Fibroblast of the conjunctiva (primary cell): ENCODE results near the gene ITGA5.

Experiments used
- DNase-seq: peaks from one replicate; pipeline ENCODE4 v3.0.0-alpha.2; 2010; ENCODE audit warnings: low read depth

ITGA5 gene

DNA sequence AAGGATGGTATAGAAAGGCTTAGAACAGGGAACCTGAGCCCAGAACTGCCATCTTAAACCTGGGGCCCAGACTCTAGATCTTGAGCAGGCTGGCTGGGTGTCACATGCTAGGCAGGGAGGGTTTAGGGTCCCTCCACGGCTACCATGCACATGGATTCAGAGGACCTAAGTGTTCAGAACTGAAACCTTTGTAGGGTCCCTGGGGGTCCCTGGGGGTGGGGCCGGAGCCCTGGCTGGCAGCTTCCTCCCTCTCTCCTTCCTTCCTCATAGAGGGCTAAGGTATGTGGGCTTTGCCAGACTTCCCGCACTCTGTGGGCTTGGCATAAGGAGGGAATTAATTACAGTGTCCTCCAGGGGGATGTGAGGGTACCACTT is 29.9 kb downstream of the ITGA5 start:
- DNase-seq = no peak

DNA sequence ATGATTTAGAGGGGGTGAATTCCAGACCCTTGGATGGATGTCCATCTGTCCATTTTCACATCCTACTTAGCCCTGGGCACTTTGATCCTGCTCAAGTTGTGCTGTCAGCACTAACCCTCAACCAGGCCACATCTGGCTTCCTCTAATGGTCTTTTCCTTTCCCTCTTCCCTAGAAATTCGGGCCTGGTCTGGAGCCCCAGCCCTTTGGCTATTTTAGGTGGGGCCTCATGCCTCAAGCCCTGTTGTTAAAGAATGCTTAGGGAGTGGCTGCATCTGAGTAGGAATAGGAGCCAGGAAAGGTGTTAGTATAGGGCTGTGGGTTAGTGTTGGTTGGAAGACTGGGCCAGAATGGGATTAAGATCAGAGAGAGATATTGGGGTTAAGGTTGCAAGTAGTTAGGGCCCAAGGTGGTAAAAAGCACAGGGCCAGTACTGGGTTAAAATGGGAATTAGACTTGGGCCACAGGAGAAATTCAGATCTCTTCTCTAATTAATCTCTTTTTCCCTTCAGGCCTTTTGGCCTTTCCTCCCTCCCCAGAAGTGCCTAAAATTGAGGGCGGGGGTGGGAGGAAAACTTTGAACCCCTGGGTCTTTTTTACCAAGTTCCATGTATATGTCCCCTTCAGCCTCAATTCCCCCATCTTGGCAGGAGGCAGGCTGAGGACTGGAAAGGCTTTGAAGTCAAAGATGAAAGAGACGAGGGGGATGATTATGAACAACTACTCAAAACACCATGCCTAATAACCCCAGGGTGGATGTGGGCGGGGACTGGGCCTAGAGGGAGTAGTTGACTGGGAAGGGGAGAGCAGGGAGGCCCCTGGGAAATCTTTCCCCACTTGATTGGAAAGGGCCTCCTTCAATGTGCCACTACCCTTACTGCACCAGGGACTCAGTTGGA is 30.6 kb downstream of the ITGA5 start:
- no peak for DNase-seq

DNA sequence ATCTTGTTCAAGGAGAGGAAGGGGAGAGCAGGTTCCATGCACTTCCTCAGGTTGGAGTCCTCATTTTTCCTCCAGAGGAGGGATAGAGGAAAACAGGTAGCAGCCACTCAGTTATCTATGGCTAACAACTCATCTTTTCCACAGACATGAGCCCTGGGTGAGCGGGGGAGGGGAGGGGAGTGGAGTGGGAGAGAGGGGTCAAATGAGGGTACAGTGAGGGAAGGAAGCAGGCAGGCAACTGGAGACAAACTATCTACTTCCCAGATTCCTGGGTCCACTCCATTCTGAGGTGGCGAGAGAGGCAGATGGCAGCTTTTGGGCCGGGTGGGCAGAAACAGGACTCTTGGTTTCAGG is 32.0 kb downstream of the ITGA5 start:
- DNase-seq = no peak

DNA sequence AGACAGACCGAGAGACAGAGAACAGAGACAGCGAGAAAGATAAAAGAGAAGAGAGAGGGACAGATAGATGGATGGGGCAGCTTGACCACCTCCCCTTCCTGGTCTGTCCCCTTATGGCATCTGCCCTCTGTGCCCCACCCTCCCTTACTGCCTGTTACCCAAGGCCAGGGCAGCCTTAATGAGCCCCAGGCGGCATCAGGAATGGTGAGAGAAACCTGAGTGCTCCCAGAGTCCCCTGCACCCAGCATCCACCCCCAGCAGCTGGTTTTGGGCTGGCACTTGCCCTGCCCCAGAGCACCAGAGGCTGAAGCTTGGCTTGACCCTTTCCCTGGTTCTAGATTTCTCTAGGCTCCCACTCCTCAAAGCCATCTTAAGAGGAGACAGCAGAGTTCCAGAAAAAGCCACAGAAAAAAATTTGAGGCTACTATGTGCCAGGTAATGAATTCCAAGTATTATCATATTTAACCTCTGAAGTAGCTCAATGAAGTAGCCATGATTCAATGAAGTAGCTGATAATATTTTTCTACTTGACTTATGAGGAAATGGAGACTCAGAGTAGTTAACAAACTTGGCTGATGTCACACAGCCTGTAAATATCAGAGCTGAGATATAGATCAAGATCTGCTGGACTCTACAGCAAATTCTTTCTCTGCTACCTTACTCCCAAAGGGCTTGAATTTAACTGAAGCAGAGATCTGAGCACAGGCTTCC is 32.5 kb downstream of the ITGA5 start:
- DNase-seq = no peak

DNA sequence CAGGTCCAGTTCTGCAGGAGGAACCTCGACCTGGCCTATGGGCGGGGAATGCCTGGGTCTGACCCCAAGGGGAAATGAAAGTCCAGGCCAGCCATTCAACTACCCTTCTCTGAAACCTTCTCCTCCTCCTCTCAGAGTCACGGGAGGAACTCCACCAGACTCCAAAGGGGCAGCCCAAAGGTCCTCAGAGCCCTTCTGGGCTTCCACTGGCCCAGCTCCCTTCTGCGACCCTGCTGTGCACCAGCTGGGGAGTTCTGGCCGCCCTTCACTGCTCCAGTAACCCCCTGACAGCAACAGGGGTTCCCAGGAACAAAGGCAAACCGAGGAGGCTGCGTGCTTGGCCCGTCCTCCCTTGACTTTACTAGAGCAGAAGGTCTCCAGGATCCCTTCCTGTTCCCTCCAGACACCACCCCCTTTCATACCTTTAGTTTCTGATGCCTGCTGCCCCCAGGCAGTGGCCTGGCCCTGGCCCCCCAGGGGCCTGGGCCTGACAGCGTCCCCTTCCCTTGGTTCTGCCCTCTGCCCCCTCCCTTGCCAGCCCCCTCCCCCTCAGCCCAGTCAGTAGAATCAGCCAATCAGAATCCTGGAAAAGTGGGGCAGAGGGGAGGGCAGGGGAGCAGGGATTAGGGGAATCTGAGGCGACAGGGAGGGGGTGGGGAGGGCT is 33.7 kb downstream of the ITGA5 start:
- DNase-seq = no peak

DNA sequence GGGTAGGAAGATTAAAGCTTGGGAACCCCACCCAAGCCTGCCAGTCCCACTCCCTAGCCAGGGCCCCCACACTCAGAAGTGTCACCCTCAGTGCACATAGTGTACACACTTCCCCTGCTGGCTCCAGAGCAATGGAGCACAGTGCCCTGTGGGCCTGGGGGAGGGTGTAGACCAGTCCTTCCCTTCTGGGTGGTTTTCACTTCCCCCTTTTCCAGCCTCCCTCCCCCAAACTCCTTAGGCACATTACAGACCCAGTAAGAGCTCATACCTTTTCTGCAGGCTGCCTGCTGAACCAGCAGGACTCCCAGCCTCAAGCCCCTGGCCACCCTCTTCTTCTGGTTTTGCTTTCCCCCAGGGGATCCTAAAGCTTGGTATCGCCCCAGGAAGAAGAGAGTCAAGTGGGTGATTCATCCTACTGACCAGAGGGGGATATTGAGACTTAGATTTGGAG is 34.5 kb downstream of the ITGA5 start, which contains the start of gene ZNF385A:
ZNF385A (minus strand) TSS at position 143 of the 451 bp plus-strand sequence. CDS start 219 bp downstream, outside the sequence.
- DNase-seq = no peak

DNA sequence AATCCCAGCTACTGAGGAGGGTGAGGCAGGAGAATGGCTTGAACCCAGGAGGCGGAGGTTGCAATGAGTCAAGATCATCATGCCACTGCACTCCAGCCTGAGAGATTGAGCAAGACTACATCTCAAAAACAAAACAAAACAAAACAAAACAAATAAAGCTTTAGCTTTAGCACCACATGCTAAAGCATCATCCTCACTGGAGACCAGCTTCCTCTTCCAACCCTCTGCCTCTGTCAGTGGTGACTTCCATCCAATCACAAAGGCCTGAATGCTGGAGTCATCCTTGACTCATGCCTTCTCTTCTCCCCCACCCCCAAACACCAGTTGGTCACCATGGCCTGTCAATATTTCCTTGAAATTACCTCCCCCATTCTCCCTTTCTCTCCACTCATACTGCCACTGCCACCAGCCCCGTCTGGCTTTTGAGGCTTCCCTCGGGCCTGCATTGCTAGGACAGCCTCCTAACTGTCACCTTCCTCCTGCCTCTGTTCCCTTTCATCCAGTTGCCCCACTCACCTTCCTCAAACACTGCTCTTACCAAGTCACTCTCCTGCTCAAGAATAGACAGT is 35.9 kb downstream of the ITGA5 start:
- peak; percentile 93 for DNase-seq

DNA sequence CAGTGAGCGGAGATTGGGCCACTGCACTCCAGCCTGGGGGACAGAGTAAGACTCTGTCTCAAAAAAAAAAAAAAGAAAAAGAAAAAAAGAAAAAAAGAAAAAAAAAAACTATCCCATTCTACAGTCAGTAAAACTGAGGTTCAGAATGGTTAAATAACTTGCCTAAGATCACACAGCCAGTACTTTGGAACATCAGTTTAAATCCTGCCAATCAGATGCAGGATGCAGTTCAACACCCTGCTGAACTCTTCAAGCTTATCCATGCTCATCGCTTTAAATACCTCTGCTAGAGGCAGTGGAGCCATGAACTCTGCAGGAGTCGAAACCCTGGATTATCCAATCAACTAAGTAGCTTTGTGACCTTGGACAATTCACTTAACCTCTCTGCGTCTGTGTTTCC is 37.9 kb downstream of the ITGA5 start:
- DNase-seq = no peak

DNA sequence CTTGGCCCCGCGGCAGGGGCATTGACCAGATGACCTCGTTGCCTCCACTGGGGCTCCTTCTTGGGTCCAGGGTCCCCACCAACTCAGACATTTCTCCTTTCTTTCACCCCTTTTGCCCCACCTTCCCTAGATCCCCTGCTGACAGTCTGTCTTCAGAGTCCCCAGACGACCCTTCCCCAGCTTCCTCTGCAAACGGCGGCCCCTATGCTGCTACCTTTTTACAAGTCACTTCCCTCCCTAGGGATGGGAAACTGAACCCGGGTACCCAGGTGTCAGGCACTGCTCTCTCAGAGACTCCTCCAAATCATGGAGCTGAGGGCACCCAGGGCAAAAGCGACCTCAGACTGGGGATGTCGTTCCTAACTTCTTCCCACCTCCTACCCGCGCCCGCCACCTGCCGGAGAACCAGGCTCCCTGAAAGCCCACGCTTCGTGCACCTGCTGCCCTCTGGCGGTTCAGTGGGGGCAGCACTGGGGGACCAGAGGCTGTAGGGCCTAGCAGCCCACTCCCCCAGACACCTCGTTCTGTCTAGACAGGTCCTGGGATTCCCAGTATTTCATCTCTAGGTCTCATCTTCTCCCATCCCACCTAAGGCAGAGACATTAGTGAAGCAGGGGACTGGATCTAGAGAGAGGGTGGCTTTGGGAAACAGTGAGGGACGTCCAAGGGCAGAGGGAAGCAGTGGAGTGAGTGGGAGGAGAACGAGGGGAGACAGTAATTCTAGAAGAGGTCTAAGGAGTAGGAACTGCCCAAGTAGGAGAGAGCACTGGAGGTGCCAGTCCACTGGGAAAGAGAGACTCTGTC is 39.5 kb downstream of the ITGA5 start:
- DNase-seq = peak; percentile 76

DNA sequence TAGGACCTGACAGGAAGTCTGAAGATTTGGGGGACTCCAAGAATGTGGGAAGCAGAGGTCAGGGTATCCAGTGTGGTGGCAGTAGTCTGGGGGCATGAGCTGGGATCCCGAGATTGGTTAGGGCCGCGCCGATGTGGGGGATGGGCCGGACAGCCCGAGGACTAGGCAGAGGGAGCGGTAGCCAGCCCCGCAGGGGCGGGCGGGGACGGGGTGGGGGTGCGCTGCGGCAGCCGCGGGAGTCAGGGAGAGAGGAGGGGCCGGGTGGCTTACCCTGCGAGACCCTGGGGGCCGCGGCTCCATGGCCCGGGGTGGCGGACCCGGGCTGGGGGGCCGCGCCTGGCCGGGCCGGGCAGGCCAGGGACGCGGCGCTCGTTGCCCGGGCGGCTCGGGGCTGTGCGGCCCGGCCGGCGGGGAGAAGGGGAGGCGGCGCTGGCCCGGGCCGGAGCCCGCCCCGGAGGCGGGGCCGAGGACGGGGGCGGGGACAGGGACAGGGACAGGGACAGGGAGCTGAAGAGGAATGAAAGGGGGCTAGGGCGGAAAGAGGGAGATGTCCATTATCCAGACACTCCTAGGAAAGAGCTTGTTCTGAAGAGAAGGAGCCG is 40.2 kb downstream of the ITGA5 start:
- no peak for DNase-seq

DNA sequence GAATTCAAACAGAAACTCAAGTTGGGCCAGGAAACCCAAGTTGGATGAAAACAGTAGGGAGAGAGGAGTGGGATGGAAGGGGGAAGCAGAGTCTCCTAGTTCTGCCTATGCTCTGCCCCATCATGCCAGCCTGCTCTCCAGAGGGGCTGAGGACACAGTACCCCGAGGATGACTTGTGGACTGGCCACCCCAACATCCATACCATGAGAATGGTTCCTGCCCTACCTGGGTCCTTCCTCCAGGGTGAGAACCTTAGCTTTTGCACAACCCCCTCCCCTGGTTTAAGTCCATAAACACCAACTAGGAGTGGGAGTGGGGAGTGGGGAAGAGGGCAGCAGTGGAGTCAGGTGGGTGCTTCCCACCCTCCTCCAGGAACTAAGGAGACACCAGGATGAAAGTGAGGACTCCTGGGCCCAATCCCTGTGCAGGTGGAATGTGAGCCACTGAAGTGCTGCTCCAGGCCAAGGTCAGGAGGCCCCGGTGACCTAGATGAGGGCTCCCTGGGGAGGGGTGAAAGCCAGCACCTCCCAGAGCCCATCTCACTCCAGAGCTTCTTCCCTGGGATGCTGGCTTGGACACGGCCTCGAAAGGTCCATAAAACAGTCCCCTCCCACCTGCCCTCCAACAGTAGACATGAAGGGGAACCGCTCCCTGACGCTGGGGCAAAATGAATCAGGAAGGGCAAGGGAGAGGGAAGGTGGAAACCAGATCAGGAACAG is 41.1 kb downstream of the ITGA5 start:
- DNase-seq = no peak

DNA sequence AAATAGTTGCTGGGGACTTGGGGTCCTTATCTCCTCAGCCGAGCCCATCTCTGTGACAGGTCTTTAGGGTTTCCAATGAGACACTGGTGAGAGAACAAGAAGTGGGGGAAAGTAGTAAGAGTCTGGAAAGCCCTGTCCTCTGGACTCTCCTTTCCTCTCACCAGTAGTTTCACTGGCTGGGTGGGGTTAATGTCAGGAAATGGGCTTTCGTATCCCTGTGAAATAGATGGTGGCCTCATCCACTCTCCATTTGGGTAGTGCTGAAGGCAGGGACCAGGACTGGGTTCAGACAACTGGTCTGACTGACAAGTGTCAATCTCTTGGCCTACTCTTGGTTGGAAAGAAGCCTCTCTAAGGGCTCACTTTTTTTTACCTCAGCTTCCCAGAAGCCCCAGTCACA is 42.1 kb downstream of the ITGA5 start:
- no peak for DNase-seq

DNA sequence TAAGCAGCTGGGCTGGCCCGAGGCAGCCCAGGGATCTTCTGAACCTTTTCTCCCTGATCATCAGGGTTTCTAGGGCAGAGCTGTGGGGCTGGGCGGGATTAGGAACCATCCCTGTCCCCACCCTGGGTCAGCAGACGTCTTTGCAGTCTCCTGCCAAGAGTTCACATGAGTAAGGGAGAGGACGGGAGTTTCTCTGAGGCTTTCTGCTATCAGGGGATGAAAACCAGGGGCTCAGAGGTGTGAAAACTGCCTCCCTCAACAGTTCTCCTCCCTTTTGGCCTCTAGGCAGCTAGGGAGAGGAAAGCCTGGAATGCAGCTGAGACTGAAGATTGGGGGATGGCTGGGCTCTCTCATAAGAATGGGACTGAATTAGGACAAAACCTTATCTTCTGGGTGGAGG is 42.5 kb downstream of the ITGA5 start:
- DNase-seq = no peak

DNA sequence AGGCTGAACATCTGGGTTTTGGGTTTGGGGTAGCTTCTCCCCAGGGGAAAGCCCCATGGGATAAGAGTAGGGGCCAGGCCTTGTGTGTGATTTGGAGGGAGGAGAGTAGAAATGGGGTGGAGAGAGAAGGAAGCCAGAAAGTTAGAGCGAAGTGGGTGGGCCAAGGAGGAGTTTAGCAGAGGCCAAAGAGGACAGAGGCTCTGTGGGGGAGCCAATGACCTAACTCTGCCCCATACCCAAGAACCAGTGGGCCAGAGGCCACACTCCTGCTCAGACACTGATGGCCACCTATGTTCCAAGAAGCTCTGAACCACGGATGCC is 43.8 kb downstream of the ITGA5 start:
- DNase-seq = no peak

DNA sequence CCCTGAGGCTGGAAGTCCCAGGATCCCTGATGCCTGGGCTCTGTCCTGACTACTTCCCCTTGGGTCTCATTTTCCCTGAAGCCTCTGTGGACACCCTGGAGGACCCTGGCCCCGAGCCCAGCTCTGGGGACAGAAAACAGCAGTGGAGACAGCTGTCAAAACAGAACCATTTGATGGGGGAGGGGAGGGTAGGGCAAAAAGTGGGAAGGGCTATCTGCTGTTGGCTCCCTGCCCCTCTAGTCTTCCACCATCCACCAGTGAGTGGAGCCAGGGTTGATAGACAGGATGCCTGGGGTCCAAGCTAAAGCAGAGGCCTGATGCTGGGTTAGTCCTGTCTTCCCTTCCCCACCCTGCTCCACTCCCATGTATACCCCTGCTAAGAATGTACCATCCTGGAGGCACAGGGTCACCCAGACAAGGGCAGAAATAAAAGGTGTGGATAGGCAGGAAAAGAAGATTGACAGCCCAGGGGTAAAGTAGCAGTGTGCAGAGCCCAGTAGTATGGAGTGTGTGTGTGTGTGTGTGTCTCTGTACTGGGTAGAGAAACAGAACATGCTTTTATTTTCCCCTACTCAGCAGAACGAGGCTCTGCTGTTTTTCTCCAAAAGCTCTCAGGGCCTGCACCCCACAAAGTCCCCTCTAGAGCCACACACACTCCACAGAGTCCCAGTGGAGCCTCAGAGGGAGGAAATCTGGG is 44.4 kb downstream of the ITGA5 start:
- no peak for DNase-seq

DNA sequence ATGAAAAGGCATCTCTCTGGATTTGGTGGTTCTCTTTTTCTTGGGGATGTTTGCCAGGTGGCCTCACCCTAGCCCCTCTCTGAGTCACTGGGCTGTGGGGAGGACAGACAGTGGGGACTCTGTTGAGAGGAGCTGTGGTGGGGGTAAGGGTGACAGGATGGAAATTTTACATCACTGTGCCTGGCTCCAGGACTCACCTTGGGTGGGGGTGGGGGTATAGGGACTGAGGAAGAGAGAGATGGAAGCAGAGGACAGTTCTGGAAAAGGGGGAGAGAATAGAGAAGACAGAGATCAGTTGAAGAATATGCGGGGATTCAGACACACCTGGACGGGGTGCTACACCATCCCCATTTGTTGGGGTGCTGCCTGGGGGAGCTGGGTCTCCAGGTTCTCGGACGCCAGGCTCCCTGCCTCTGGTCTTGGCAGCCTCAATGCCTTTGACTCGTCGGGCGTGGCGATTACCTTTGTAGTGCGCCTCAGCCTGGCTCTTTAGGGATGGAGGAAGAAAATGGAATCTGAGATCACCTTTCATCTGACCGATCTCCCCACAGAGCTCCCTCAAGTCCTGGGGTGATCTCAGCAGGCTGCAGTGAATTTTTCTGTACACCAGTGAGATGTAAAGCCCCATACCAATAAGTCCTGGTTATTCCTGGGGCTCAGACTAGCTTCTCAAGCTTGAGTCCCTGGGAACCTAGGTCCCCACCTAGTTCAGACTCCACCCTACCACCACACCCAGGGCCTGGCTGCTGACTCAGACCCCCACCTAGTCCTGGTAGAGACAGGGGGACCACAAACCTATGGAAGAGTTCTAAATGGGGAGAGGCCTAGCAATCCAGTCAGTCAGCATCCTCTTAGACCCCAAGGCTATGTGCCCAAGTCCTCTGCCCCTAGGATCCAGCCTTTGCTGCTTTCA is 45.2 kb downstream of the ITGA5 start:
- DNase-seq = no peak

DNA sequence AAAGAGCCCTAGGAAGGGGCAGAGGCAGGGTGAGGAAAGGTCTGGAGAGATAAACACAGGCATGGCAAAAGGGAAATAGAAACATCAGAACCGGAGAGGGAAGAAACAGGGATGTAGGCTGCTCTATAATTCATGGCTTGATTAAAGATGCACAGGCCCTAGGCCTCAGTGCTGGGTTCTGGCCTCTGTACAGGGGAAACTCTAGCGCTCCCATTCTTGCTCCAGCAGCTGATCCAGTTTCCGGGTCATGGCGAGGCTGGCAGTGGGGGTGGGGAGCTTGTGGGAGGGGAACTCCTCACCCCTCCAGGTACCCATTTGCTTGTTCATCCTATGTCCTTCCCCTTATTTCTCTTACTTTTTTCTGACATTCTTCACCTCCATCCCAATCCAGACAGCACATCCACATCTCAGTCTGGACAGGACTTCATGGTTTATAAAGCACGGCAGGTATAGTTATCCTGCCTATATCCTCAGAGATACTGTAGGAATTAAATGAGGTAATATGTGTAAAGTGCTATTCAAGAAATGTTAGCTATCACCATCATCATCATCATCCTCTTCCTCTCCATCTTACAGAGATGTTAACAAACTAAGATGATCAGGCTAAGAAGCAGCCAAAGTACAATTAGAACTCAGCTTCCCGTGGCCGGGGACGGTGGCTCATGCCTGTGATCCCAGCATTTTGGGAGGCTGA is 46.8 kb downstream of the ITGA5 start:
- DNase-seq = no peak

DNA sequence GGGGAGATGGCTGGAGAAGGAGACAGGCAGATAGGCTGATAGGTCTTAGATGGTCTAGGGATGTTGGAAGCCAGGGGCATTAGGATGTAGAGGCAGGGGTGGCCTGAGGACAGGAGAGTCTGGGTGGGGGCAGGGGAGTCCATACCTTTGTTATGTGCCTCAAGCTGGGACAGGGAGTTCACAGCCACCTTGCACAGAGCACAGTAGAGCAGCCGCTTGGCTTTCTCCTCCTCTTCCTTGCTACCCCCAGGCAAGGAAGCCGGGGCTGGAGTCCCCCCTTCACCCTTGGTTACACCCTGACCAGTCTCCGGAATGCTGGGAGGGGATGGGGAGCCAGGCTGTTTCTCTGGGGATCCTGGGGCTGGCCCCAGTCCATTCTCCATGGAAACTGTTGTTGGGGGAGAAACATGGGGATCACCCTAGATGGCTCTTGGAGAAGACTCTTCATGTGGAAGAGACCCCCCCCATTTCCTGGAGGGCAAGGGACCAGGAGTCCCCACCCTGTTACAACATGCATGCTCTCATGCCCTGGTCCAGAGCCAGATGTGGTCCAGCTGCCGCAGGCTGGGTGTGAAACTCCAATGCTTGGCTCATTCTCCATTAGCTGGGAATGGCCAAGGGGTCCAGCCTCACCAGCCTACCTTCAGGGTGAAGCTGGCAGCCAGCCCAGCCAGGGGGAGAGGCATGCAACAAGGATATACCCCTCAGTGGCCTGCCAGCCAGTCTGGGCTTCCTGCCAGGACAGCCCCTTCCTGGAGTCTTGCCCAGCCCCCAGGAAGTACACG is 47.5 kb downstream of the ITGA5 start:
- peak; percentile 56 for DNase-seq
